OCI-LY3 (cell line): ENCODE results near the gene WDR11.

Experiments
- CTCF ChIP-seq: fragments of 200-600, 300-600 bp; sonication (generic); IDR thresholded peaks from 2 replicates; pipeline ENCODE4 v1.5.1; 2014; ENCODE audit warnings: antibody characterized with exemption, low read length, low read depth
- EZH2phosphoT487 ChIP-seq: fragments of 200-600 bp; shearing (Covaris generic); IDR thresholded peaks from 2 replicates; pipeline ENCODE4 v1.6.1; 2018; ENCODE audit warnings: antibody characterized with exemption, mixed run types, low read depth

GRCh38 chr10:120926611-120927010 is 75.4 kb downstream of the WDR11 start:
- no peak for TF ChIP-seq CTCF
- TF ChIP-seq EZH2phosphoT487 = no peak
